A549 (cell line): ENCODE measurements around the gene APP. TPM values are rescaled to one million over a fixed set of nuclear protein-coding genes. Genes with fewer than 3 reads are reported as not detected.

Source experiments
- ATAC-seq, 2 experiments: fragments of 200-7000 bp in 1 of 2; fragments of >200 bp in 1 of 2; cut with Nextera tagmentation in 1 of 2; cut with Tn5 transposase in 1 of 2; 3 replicates each; pipeline versions ENCODE4 v1.8.0 to v1.9.1; 2018 to 2020; ENCODE audit warnings: mild to moderate bottlenecking in 1 of 2, moderate library complexity in 1 of 2
- CTCF ChIA-PET: fragments of 300-600 bp; sonication (Branson Sonifier 250); formaldehyde crosslinking; extraction: SDS; loops from one replicate; lab custom pipeline; 2021; ENCODE audit warnings: antibody characterized with exemption, inconsistent platforms; lab: Yijun Ruan, JAX
- POLR2A ChIA-PET: fragments of 350-600 bp; formaldehyde crosslinking; extraction: SDS; loops from one replicate; lab custom pipeline; 2021; ENCODE audit warnings: antibody characterized with exemption, inconsistent platforms; lab: Yijun Ruan, JAX
- DNase-seq, 2 experiments: peaks; one replicate each; pipeline versions ENCODE4 v3.0.0 to v3.0.0-alpha.2; 2011 to 2016; ENCODE audit warnings: low read depth in 1 of 2, low spot score in 1 of 2
- FAIRE-seq: peaks from 2 replicates; lab custom pipeline; 2011; peaks lifted over from hg19 to GRCh38; lab: Jason Lieb, UNC
- H3K27ac ChIP-seq, 2 experiments: fragments of >200 bp; sonication (Bioruptor Twin); formaldehyde crosslinking; 3 replicates each; pipeline ENCODE4 v1.5.1; 2016 to 2017
- H3K4me1 ChIP-seq: fragments of >200 bp; sonication (Bioruptor Twin); formaldehyde crosslinking; 3 replicates; pipeline ENCODE4 v1.6.1; 2016
- H3K4me2 ChIP-seq: fragments of >200 bp; sonication (Bioruptor Twin); formaldehyde crosslinking; 3 replicates; pipeline ENCODE4 v1.6.1; 2016
- H3K4me3 ChIP-seq: fragments of >200 bp; sonication (Bioruptor Twin); formaldehyde crosslinking; 3 replicates; pipeline ENCODE4 v1.5.1; 2016
- H3K9me3 ChIP-seq: fragments of >200 bp; sonication (Bioruptor Twin); formaldehyde crosslinking; 3 replicates; pipeline ENCODE4 v1.6.1; 2016
- CBX2 ChIP-seq: fragments of 200-600 bp; sonication (generic); IDR thresholded peaks from 2 replicates; pipeline ENCODE4 v1.6.1; 2016; ENCODE audit warnings: low read depth, mild to moderate bottlenecking, borderline replicate concordance
- CTCF ChIP-seq: fragments of >200 bp; sonication (Bioruptor Twin); formaldehyde crosslinking; IDR thresholded peaks from 3 replicates; pipeline ENCODE4 v1.5.1; 2016
- E2F6 ChIP-seq: IDR thresholded peaks from 2 replicates; pipeline ENCODE4 v1.6.1; 2012; ENCODE audit warnings: low read depth, borderline replicate concordance
- EHF ChIP-seq: fragments of 250-450 bp; sonication (Bioruptor Pico); IDR thresholded peaks from 2 replicates; pipeline ENCODE4 v1.5.0; 2020; ENCODE audit warnings: mild to moderate bottlenecking
- EHMT2 ChIP-seq: fragments of 200-600 bp; sonication (generic); IDR thresholded peaks from 2 replicates; pipeline ENCODE4 v1.6.1; 2016; ENCODE audit warnings: antibody characterized with exemption, low read depth, mild to moderate bottlenecking, moderate library complexity
- ESRRA ChIP-seq: fragments of 150-350 bp; IDR thresholded peaks from 2 replicates; pipeline ENCODE4 v1.6.1; 2014; ENCODE audit warnings: mild to moderate bottlenecking, low read length, borderline replicate concordance
- FOSB ChIP-seq: fragments of 250-450 bp; sonication (Bioruptor Pico); IDR thresholded peaks from 2 replicates; pipeline ENCODE4 v1.5.0; 2020; ENCODE audit warnings: mild to moderate bottlenecking, moderate library complexity
- FOSL2 ChIP-seq, 2 experiments: fragments of 450-650 bp in 1 of 2; fragments of >200 bp in 1 of 2; sonication (Bioruptor Twin) in 1 of 2; formaldehyde crosslinking; IDR thresholded peaks; 2 replicates each; pipeline versions ENCODE4 v1.5.0 to v1.6.1; 2016 to 2020; ENCODE audit warnings: mild to moderate bottlenecking in 1 of 2, moderate library complexity in 1 of 2
- GATA3 ChIP-seq: IDR thresholded peaks from 2 replicates; pipeline ENCODE4 v1.6.1; 2012; ENCODE audit warnings: borderline replicate concordance
- HEYL ChIP-seq: fragments of 250-450 bp; sonication (Bioruptor Pico); IDR thresholded peaks from 2 replicates; pipeline ENCODE4 v1.8.0; 2021; ENCODE audit warnings: mild to moderate bottlenecking, moderate library complexity
- HOXA7 ChIP-seq: fragments of 250-450 bp; sonication (Bioruptor Pico); IDR thresholded peaks from 2 replicates; pipeline ENCODE4 v1.5.0; 2020; ENCODE audit warnings: mild to moderate bottlenecking, moderate library complexity
- JUN ChIP-seq, 2 experiments: fragments of >200 bp; sonication (Bioruptor Twin); formaldehyde crosslinking; IDR thresholded peaks; 2 replicates in 1 of 2; 3 replicates in 1 of 2; pipeline ENCODE4 v1.6.1; 2016 to 2017
- JUNB ChIP-seq: fragments of >200 bp; sonication (Bioruptor Twin); formaldehyde crosslinking; IDR thresholded peaks from 2 replicates; pipeline ENCODE4 v1.6.1; 2016
- KDM1A ChIP-seq: fragments of 200-600 bp; sonication (generic); IDR thresholded peaks from 2 replicates; pipeline ENCODE4 v1.6.1; 2016; ENCODE audit warnings: low read depth, mild to moderate bottlenecking
- MAFK ChIP-seq: fragments of 450-650 bp; IDR thresholded peaks from 2 replicates; pipeline ENCODE4 v1.6.1; 2014; ENCODE audit not compliant: partially characterized antibody
- NPAS2 ChIP-seq: fragments of 250-450 bp; sonication (Bioruptor Pico); IDR thresholded peaks from 2 replicates; pipeline ENCODE4 v1.8.0; 2022; ENCODE audit warnings: mild to moderate bottlenecking, moderate library complexity, borderline replicate concordance
- RNF2 ChIP-seq: fragments of 200-600 bp; sonication (generic); IDR thresholded peaks from 2 replicates; pipeline ENCODE4 v1.6.1; 2016; ENCODE audit warnings: low read depth, mild to moderate bottlenecking, antibody characterized with exemption, moderate library complexity, borderline replicate concordance
- SMC3 ChIP-seq: fragments of >200 bp; sonication (Bioruptor Twin); formaldehyde crosslinking; IDR thresholded peaks from 3 replicates; pipeline ENCODE4 v1.6.1; 2018; ENCODE audit warnings: inconsistent platforms
- TFCP2L1 ChIP-seq: fragments of 250-450 bp; sonication (Bioruptor Pico); IDR thresholded peaks from 2 replicates; pipeline ENCODE4 v1.5.0; 2021; ENCODE audit warnings: mild to moderate bottlenecking
- USF2 ChIP-seq: fragments of 450-650 bp; IDR thresholded peaks from 2 replicates; pipeline ENCODE4 v1.6.1; 2014; ENCODE audit warnings: antibody characterized with exemption
- ZSCAN20 ChIP-seq: fragments of 250-450 bp; sonication (Bioruptor Pico); IDR thresholded peaks from 2 replicates; pipeline ENCODE4 v1.8.0; 2022; ENCODE audit warnings: mild to moderate bottlenecking, moderate library complexity
- WGBS: methylation state at CpG from one replicate; pipeline ENCODE4 v1.1.6; 2017; ENCODE audit errors: missing lambda C conversion rate; 5-methylcytosine and 5-hydroxymethylcytosine counted together
- polyA plus RNA-seq, 4 experiments: library from polyadenylated mRNA; depleted of rRNA in 3 of 4; stranded (reverse); fragments of >200 nt; fragmentation: RNase III in 1 of 4; extraction: RNeasy Plus Mini Kit Qiagen cat#74134 plus additional on column Dnase treatment in 1 of 4; gene quantifications; 2 replicates in 3 of 4; 3 replicates in 1 of 4; pipeline ENCODE4 v1.2.3, GENCODE V29; 2011 to 2017
- TF ChIP-seq, protein P1 (sequence below): fragments of 250-450 bp; sonication (Bioruptor Pico); IDR thresholded peaks from 2 replicates; pipeline ENCODE4 v1.5.0; 2020; ENCODE audit warnings: low read depth, mild to moderate bottlenecking, moderate library complexity

APP gene
- polyA plus RNA-seq, 2 of the 4 experiments (the other 2 are of a cell fraction): 540 to 565 TPM

DNA sequence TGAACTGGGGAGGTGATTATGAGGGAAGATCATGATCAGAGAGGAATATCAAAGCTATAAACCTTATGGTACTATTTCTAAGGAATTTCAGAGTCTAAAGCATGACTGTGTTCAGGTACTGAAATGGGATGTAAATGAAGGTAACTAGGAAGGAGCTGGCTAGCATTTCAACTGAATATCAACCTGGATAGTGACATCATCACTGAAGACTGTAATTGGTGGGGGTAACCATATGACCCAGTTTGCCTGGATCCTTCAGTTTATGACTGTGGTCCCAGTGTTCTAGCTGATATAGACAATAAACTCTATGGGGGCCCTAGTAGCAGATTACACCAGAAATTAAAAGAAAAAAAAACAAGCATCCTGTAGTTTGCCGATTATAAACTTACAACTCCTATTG, 120.8 kb downstream of the APP start:
- ATAC-seq (no peak), FAIRE-seq (no peak), DNase-seq (no peak)
- POLR2A ChIA-PET: no interaction called here
- no peaks in the 10 kb centered on the region for H3K4me1 ChIP-seq
- 100% methylated on average over 1 of the region's 1 CpG for WGBS
- CTCF ChIA-PET: no interaction called here
- no peak for TF ChIP-seq USF2
- no peak for TF ChIP-seq HOXA7
- no peak for TF ChIP-seq ZSCAN20 (CRISPR knock-in tag)
- TF ChIP-seq, protein P1, sequence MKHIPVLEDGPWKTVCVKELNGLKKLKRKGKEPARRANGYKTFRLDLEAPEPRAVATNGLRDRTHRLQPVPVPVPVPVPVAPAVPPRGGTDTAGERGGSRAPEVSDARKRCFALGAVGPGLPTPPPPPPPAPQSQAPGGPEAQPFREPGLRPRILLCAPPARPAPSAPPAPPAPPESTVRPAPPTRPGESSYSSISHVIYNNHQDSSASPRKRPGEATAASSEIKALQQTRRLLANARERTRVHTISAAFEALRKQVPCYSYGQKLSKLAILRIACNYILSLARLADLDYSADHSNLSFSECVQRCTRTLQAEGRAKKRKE (CRISPR knock-in tag): no peak
- no peak overlapping the region for H3K4me2 ChIP-seq
- no peaks in the 10 kb centered on the region for H3K9me3 ChIP-seq
- H3K27ac ChIP-seq: no peak overlapping the region
- H3K4me3 ChIP-seq: no peak overlapping the region

- H3K27ac ChIP-seq: no peak overlapping the region
- DNase-seq (no peak), ATAC-seq (no peak), FAIRE-seq (no peak)
- H3K4me3 ChIP-seq: no peak overlapping the region
- POLR2A ChIA-PET: no interaction called here
- CTCF ChIA-PET: no interaction called here
- TF ChIP-seq JUN (IDR thresholded peaks at IDR 0.05): no peak
- no peak for TF ChIP-seq FOSB (CRISPR knock-in tag)
- TF ChIP-seq SMC3: no peak
- no peak for TF ChIP-seq EHF (CRISPR knock-in tag)
- TF ChIP-seq TFCP2L1: no peak
- no peak for TF ChIP-seq E2F6
- TF ChIP-seq RNF2: no peak
- no peak for TF ChIP-seq ESRRA
- no peak for TF ChIP-seq KDM1A
- TF ChIP-seq JUNB: no peak
- TF ChIP-seq CTCF: no peak
- TF ChIP-seq MAFK: no peak
- 88% methylated on average over 7 of the region's 7 CpGs for whole genome bisulfite sequencing
- no peak overlapping the region for H3K4me2 ChIP-seq
- no peaks in the 10 kb centered on the region for H3K9me3 ChIP-seq
- no peaks in the 10 kb centered on the region for H3K4me1 ChIP-seq
Measured at GRCh38 chr21:26047279-26047967, 123.1 kb downstream of the APP start.

- no peak for FAIRE-seq
- WGBS: 62% methylated on average over 3 of the region's 3 CpGs
- CTCF ChIA-PET: no interaction called here
- Histone ChIP-seq H3K4me2 (no peak overlapping the region), H3K4me3 (no peak overlapping the region)
- no peak for ATAC-seq
- no peak for TF ChIP-seq EHF (CRISPR knock-in tag)
- TF ChIP-seq NPAS2 (CRISPR knock-in tag): no peak
- TF ChIP-seq GATA3: no peak
- no peak for TF ChIP-seq SMC3
- no peak for TF ChIP-seq HEYL (CRISPR knock-in tag)
- TF ChIP-seq CTCF: no peak
- no peak for TF ChIP-seq JUNB
- TF ChIP-seq CBX2: no peak
- no peak for TF ChIP-seq FOSL2 (IDR thresholded peaks at IDR 0.05)
- no peak for TF ChIP-seq FOSL2 (CRISPR knock-in tag; IDR thresholded peaks at IDR 0.05)
- TF ChIP-seq EHMT2: no peak
- TF ChIP-seq, all 56 proteins: peak for 0
- no peak for DNase-seq
- H3K27ac ChIP-seq: no peak overlapping the region
- no peaks in the 10 kb centered on the region for H3K4me1 ChIP-seq
- no peaks in the 10 kb centered on the region for H3K9me3 ChIP-seq
- POLR2A ChIA-PET: no interaction called here
Measured at GRCh38 chr21:26043891-26044290, 126.7 kb downstream of the APP start.
